Transverse colon (tissue), 4 donors: Measurements from ENCODE around the gene PPP2R3C. TPM values are rescaled to one million over a fixed set of nuclear protein-coding genes. Genes with fewer than 3 reads are reported as not detected.
"Not testable (repeated sequence)": the region's sequence is repeated elsewhere in the genome, so short reads cannot be mapped to it uniquely, and the experiment has no call there.

Source experiments
- DNase-seq: peaks from one replicate; pipeline ENCODE4 v3.0.0-alpha.2; 2019
- H3K27ac ChIP-seq, 4 donors: fragments of 200-600 bp; sonication (generic); 2 replicates each; pipeline ENCODE4 v1.5.1; 2016 to 2018; ENCODE audit warnings: inconsistent platforms in 4 of 4
- H3K27me3 ChIP-seq: fragments of 200-600 bp; sonication (generic); 2 replicates; pipeline ENCODE4 v1.5.1; 2017; ENCODE audit warnings: inconsistent platforms
- H3K36me3 ChIP-seq, 4 donors: fragments of 200-600 bp; sonication (generic); 2 replicates each; pipeline ENCODE4 v1.5.1; 2017 to 2019; ENCODE audit warnings: inconsistent platforms in 4 of 4
- H3K4me1 ChIP-seq, 4 donors: fragments of 200-600 bp; sonication (generic); 2 replicates each; pipeline ENCODE4 v1.5.1; 2017 to 2020; ENCODE audit warnings: inconsistent platforms in 4 of 4
- H3K4me3 ChIP-seq, 4 donors: fragments of 200-600 bp; sonication (generic); 1 replicate in 1 of 4; 2 replicates in 3 of 4; pipeline versions ENCODE4 v1.5.1 to v1.6.1; 2017 to 2019; ENCODE audit warnings: inconsistent platforms in 4 of 4
- H3K9me3 ChIP-seq, 2 donors: fragments of 200-600 bp; sonication (generic); 2 replicates each; pipeline ENCODE4 v1.5.1; 2017 to 2019; ENCODE audit warnings: inconsistent platforms in 2 of 2
- EP300 ChIP-seq: sonication (generic); formaldehyde crosslinking; IDR thresholded peaks from one replicate; pipeline ENCODE4 v1.6.1; 2017; ENCODE audit warnings: antibody characterized with exemption, low read depth
- POLR2A ChIP-seq: fragments of 450-650 bp; IDR thresholded peaks from one replicate; pipeline ENCODE4 v1.6.1; 2016; ENCODE audit warnings: antibody characterized with exemption, mild to moderate bottlenecking, moderate library complexity
- POLR2AphosphoS5 ChIP-seq, 3 donors: sonication (generic); formaldehyde crosslinking; IDR thresholded peaks; one replicate each; pipeline ENCODE4 v1.6.1; 2016; ENCODE audit warnings: antibody characterized with exemption in 3 of 3
- WGBS, 2 donors: methylation state at CpG; one replicate each; pipeline ENCODE4 v1.1.5; 2018; ENCODE audit warnings: low coverage in 1 of 2; 5-methylcytosine and 5-hydroxymethylcytosine counted together
- in situ Hi-C, 4 donors: fragments of 200-750 bp; cut with MboI; loops; one replicate each; pipeline versions ENCODE4 v1.15.0 to v1.15.1; 2017; ENCODE audit warnings: low sequenced_read_pairs in 3 of 4, low pct_ligation_motif_present in 1 of 4, low pct_unique_long_range_greater_than_20kb in 1 of 4
- intact Hi-C: fragments of 100-400 bp; cut with DNase I; formaldehyde crosslinking; loops from one replicate; pipeline ENCODE4 v1.15.1; 2023; ENCODE audit warnings: low total_unique reads
- total RNA-seq, 4 donors: library from RNA; depleted of rRNA; stranded (reverse); fragments of >200 nt; gene quantifications; one replicate each; pipeline ENCODE4 v1.1.0, GENCODE V29; 2016
- TF ChIP-seq, protein P1 (sequence below), 5 experiments: fragments of 200-600 bp in 3 of 5; fragments of 450-650 bp in 2 of 5; sonication (generic) in 3 of 5; IDR thresholded peaks; 1 replicate in 2 of 5; 2 replicates in 3 of 5; pipeline ENCODE4 v1.5.1; 2016 to 2017; ENCODE audit warnings: antibody characterized with exemption in 5 of 5, inconsistent platforms in 3 of 5, mild to moderate bottlenecking in 2 of 5, moderate library complexity in 1 of 5

PPP2R3C gene
- total RNA-seq, 4 donors from 2014 or later = 13.5 to 26.5 (median 19.1) TPM

DNA sequence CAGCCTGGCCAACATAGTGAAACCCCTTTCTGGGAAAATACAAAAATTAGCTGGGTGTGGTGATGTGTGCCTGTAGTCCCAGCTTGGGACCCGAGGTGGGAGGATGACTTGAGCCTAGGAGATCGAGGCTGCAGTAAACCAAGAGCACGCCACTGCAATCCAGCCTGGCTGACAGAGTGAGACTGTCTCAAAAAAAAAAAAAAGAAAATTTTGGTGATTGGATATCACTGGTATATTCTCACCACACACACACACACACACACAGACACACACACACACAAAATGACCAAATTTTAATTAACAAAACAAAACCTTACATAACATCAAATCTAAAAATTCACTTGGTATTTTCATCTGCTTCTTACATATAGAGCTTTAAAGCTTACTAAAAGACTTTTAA, 79.2 kb downstream of the PPP2R3C start:
- H3K27ac ChIP-seq = no peak overlapping the region
- TF ChIP-seq POLR2A = no peak
- no peak for TF ChIP-seq POLR2AphosphoS5 (IDR thresholded peaks at IDR 0.05)
- no peak for TF ChIP-seq EP300
- TF ChIP-seq, protein P1, sequence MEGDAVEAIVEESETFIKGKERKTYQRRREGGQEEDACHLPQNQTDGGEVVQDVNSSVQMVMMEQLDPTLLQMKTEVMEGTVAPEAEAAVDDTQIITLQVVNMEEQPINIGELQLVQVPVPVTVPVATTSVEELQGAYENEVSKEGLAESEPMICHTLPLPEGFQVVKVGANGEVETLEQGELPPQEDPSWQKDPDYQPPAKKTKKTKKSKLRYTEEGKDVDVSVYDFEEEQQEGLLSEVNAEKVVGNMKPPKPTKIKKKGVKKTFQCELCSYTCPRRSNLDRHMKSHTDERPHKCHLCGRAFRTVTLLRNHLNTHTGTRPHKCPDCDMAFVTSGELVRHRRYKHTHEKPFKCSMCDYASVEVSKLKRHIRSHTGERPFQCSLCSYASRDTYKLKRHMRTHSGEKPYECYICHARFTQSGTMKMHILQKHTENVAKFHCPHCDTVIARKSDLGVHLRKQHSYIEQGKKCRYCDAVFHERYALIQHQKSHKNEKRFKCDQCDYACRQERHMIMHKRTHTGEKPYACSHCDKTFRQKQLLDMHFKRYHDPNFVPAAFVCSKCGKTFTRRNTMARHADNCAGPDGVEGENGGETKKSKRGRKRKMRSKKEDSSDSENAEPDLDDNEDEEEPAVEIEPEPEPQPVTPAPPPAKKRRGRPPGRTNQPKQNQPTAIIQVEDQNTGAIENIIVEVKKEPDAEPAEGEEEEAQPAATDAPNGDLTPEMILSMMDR (IDR thresholded peaks at IDR 0.05) = no peak
- intact Hi-C loops = no loop called here
- peaks cover 0 to 16% (median 8%) of the 10 kb centered on the region in 4 donors for H3K4me1 ChIP-seq
- H3K27me3 ChIP-seq = no peaks in the 10 kb centered on the region
- H3K9me3 ChIP-seq = no peaks in the 10 kb centered on the region
- no peaks in the 10 kb centered on the region for H3K36me3 ChIP-seq
- in situ Hi-C loops = no loop called here
- 80 to 86% methylated on average over 1 to 3 of the region's 3 CpGs for WGBS, 2 donors
- H3K4me3 ChIP-seq = no peak overlapping the region
- no peak for DNase-seq

DNA sequence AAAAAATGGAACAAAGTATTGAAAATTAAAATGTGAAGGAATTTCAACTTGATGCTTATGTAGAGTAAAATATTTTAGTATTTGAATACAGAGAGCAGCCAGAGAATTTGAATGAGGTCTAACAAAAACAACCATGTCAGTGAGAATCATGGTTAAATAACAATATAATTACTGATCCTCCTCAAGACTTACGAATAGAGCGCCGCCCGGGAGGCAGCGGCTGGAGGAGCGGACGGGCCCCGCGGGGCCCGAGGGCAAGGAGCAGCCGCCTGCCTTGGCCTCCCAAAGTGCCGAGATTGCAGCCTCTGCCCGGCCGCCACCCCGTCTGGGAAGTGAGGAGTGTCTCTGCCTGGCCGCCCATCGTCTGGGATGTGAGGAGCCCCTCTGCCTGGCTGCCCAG, 83.5 kb downstream of the PPP2R3C start:
- H3K36me3 ChIP-seq, in situ Hi-C loops: not testable (repeated sequence)
- 94% methylated on average over 6 to 9 of the region's 17 CpGs for WGBS, 2 donors

More for the DNA sequence above, 83.5 kb downstream of the PPP2R3C start:
- H3K9me3 ChIP-seq, H3K4me1 ChIP-seq, H3K27me3 ChIP-seq, intact Hi-C loops, DNase-seq, H3K27ac ChIP-seq, H3K4me3 ChIP-seq: not testable (repeated sequence)

Other genes starting within 250 kb of the PPP2R3C start
- 10 to 100 TPM; 25.8 to 48.1 (median 41.0) TPM for gene BAZ1A, start 246.6 kb downstream of the PPP2R3C start, total RNA-seq
- 10 to 100 TPM; 14.7 to 63.4 (median 35.2) TPM for gene SRP54, start 139.0 kb downstream of the PPP2R3C start, total RNA-seq
- gene FAM177A1, start 75.7 kb downstream of the PPP2R3C start, total RNA-seq = 100 to 1,000 TPM in 2 of 4 donors, 10 to 100 TPM in 2; 35.4 to 166 (median 120) TPM
- 10 to 100 TPM; 23.2 to 46.0 (median 32.2) TPM for gene PRORP, start 562 bp upstream of the PPP2R3C start, total RNA-seq
- gene PSMA6, start 170.4 kb upstream of the PPP2R3C start, total RNA-seq = 100 to 1,000 TPM in 2 of 4 donors, 10 to 100 TPM in 2; 24.5 to 141 (median 81.2) TPM